Tibial artery (tissue), 4 donors: ENCODE data around the gene RNF150.

Source experiments
- DNase-seq, 2 donors: peaks; one replicate each; pipeline ENCODE4 v3.0.0-alpha.2; 2019
- H3K27ac ChIP-seq, 2 donors: fragments of 200-600 bp; sonication (generic) in 1 of 2; 1 replicate in 1 of 2; 2 replicates in 1 of 2; pipeline ENCODE4 v1.5.1; 2018 to 2019; ENCODE audit warnings: mild to moderate bottlenecking in 1 of 2
- H3K27me3 ChIP-seq, 2 donors: fragments of 200-600 bp; sonication (generic) in 1 of 2; one replicate each; pipeline versions ENCODE4 v1.5.1 to v1.6.0; 2016 to 2019
- H3K36me3 ChIP-seq, 3 donors: fragments of 200-600 bp; sonication (generic) in 2 of 3; one replicate each; pipeline ENCODE4 v1.5.1; 2016 to 2019; ENCODE audit warnings: mild to moderate bottlenecking in 2 of 3
- H3K4me1 ChIP-seq, 4 donors: fragments of 200-600 bp; sonication (generic) in 2 of 4; 1 replicate in 3 of 4; 2 replicates in 1 of 4; pipeline ENCODE4 v1.5.1; 2016 to 2019
- H3K4me3 ChIP-seq, 2 donors: fragments of 200-600 bp; sonication (generic) in 1 of 2; 1 replicate in 1 of 2; 2 replicates in 1 of 2; pipeline ENCODE4 v1.5.1; 2018 to 2019; ENCODE audit warnings: mild to moderate bottlenecking in 2 of 2
- H3K9me3 ChIP-seq, 3 donors: fragments of 200-600 bp; sonication (generic) in 1 of 3; one replicate each; pipeline ENCODE4 v1.5.1; 2016 to 2019
- intact Hi-C: fragments of 100-400 bp; cut with DNase I; formaldehyde crosslinking; loops from one replicate; pipeline ENCODE4 v1.15.0; 2023; ENCODE audit warnings: low total_unique reads
- TF ChIP-seq, protein P1 (sequence below), 2 experiments: fragments of 200-600 bp in 1 of 2; fragments of 450-650 bp in 1 of 2; IDR thresholded peaks; one replicate each; pipeline ENCODE4 v1.5.1; 2017 to 2019; ENCODE audit warnings: antibody characterized with exemption in 2 of 2, mild to moderate bottlenecking in 1 of 2, moderate library complexity in 1 of 2

The RNF150 gene

GRCh38 chr4:141102367-141102766, 30.9 kb downstream of the RNF150 start:
- intact Hi-C loops = no loop called here
- no peak overlapping the region for H3K4me3 ChIP-seq
- no peaks in the 10 kb centered on the region for H3K27me3 ChIP-seq
- no peak for DNase-seq
- no peaks in the 10 kb centered on the region for H3K9me3 ChIP-seq
- H3K4me1 ChIP-seq = no peaks in the 10 kb centered on the region
- TF ChIP-seq, protein P1, sequence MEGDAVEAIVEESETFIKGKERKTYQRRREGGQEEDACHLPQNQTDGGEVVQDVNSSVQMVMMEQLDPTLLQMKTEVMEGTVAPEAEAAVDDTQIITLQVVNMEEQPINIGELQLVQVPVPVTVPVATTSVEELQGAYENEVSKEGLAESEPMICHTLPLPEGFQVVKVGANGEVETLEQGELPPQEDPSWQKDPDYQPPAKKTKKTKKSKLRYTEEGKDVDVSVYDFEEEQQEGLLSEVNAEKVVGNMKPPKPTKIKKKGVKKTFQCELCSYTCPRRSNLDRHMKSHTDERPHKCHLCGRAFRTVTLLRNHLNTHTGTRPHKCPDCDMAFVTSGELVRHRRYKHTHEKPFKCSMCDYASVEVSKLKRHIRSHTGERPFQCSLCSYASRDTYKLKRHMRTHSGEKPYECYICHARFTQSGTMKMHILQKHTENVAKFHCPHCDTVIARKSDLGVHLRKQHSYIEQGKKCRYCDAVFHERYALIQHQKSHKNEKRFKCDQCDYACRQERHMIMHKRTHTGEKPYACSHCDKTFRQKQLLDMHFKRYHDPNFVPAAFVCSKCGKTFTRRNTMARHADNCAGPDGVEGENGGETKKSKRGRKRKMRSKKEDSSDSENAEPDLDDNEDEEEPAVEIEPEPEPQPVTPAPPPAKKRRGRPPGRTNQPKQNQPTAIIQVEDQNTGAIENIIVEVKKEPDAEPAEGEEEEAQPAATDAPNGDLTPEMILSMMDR (IDR thresholded peaks at IDR 0.05) = no peak
- H3K27ac ChIP-seq = no peak overlapping the region
- H3K36me3 ChIP-seq = no peaks in the 10 kb centered on the region

DNA sequence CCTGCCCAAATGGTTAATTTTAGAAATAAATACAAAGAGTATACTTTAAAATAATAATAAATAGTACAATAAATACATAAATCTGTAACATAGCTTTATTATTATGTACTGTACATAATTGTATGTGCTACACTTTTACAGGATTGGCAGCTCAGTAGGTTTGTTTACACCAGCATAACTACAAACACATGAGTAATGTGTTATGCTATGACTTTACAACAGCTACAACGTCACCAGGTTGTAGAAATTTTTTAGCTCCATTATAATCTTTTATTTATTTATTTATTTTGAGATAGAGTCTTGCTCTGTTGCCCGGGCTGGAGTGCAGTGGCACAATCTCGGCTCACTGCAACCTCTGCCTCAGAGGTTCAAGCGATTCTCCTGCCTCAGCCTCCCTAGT, 31.8 kb downstream of the RNF150 start:
- no peaks in the 10 kb centered on the region for H3K27me3 ChIP-seq
- H3K27ac ChIP-seq = no peak overlapping the region
- no peaks in the 10 kb centered on the region for H3K36me3 ChIP-seq
- DNase-seq = no peak
- no peak overlapping the region for H3K4me3 ChIP-seq
- intact Hi-C loops = no loop called here
- no peaks in the 10 kb centered on the region for H3K4me1 ChIP-seq
- H3K9me3 ChIP-seq = no peaks in the 10 kb centered on the region
- TF ChIP-seq, protein P1 (IDR thresholded peaks at IDR 0.05) = no peak

DNA sequence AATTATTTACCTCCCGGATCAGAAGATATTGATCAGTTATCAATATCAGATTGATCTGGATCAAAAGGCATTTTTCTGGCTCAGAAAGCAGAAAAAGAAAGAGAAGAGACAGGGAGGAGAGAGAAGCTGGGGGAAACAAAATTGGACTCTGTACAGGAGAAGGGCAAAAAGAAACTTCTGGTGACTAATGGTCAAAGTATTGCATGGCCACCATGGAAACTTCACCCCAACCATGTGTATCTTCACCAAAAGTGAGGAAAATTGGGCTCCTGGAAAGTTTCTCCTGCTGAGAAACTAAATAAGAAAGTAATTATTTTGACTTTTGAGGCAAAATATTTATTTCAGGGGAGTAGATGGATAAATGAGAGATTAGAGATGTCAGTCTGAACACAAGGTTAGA, 33.9 kb downstream of the RNF150 start:
- Histone ChIP-seq H3K4me1 (no peaks in the 10 kb centered on the region), H3K27ac (no peak overlapping the region), H3K4me3 (no peak overlapping the region), H3K36me3 (no peaks in the 10 kb centered on the region), H3K9me3 (no peaks in the 10 kb centered on the region), H3K27me3 (no peaks in the 10 kb centered on the region)
- TF ChIP-seq, protein P1 (IDR thresholded peaks at IDR 0.05) = no peak
- intact Hi-C loops = no loop called here
- DNase-seq = no peak

DNA sequence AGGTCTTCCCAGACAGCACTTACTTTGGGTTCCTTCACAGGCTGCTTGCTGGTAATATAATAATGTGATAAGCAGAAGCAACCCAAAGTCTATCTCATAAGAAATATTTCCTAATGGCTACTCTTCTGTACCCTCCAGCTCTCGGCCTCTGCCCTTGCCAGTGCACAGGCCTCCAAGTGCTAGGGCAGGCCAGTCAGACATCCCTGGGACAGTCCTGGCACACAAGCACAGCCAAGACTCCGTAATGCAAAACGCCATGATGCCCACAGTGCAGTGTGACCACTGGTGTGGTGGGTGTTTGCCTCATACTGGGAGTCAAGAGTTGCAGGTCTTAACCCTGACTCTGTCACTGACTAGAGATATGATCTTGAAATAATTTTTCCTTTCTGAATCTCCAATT, 35.1 kb downstream of the RNF150 start:
- H3K27ac ChIP-seq = no peak overlapping the region
- TF ChIP-seq, protein P1 (IDR thresholded peaks at IDR 0.05) = no peak
- H3K4me3 ChIP-seq = no peak overlapping the region
- H3K4me1 ChIP-seq = no peaks in the 10 kb centered on the region
- no peak for DNase-seq
- H3K9me3 ChIP-seq = no peaks in the 10 kb centered on the region
- intact Hi-C loops = no loop called here
- H3K36me3 ChIP-seq = peaks cover 0 to 4% (median 0%) of the 10 kb centered on the region in 3 donors
- H3K27me3 ChIP-seq = no peaks in the 10 kb centered on the region

DNA sequence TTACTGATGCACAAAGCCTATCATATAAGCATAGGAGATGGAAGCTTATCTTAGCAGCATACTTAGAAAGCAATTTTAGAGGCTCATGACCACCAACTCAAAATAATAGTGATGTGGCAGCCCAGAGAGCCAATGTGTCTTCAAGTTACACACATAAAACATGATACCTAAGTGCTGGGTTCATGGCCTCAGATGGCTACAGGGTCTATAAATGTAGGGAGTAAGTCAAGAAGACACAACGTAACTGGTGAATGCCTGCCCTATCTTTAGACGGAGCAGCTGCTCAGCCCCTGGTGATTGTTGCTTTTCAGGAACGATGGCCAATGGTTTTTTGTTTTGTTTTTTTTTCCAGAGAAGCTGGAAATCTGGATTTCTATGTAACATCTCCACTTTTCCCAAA, 42.8 kb downstream of the RNF150 start:
- Histone ChIP-seq H3K36me3 (peaks cover 0 to 4% (median 0%) of the 10 kb centered on the region in 3 donors), H3K27me3 (no peaks in the 10 kb centered on the region), H3K9me3 (no peaks in the 10 kb centered on the region), H3K4me3 (no peak overlapping the region), H3K27ac (no peak overlapping the region), H3K4me1 (no peaks in the 10 kb centered on the region)
- TF ChIP-seq, protein P1 (IDR thresholded peaks at IDR 0.05) = no peak
- no peak for DNase-seq
- intact Hi-C loops = no loop called here

- Histone ChIP-seq H3K4me1 (peaks cover 0 to 40% (median 8%) of the 10 kb centered on the region in 4 donors), H3K27me3 (no peaks in the 10 kb centered on the region), H3K9me3 (no peaks in the 10 kb centered on the region), H3K27ac (no peak overlapping the region), H3K4me3 (peak overlapping the region; percentile 9 to 10), H3K36me3 (no peaks in the 10 kb centered on the region)
- TF ChIP-seq, protein P1 (IDR thresholded peaks at IDR 0.05) = no peak
- intact Hi-C loops = no loop called here
- DNase-seq = no peak
Measured at GRCh38 chr4:141081921-141082395, 51.3 kb downstream of the RNF150 start.
